Ovary (tissue), 3 donors: Measurements from ENCODE around the gene POLR3H.

Source experiments
- POLR2A ChIP-seq: fragments of 450-650 bp; IDR thresholded peaks from one replicate; pipeline ENCODE4 v1.6.1; 2017; ENCODE audit warnings: antibody characterized with exemption, mild to moderate bottlenecking, moderate library complexity
- TF ChIP-seq, protein P1 (sequence below), 3 donors: fragments of 450-650 bp in 2 of 3; fragments of 200-600 bp in 1 of 3; IDR thresholded peaks; one replicate each; pipeline versions ENCODE4 v1.5.1 to v1.8.0; 2016 to 2022; ENCODE audit warnings: antibody characterized with exemption in 3 of 3, mild to moderate bottlenecking in 1 of 3
- donor health status: DM: no; HTN: no; CAD: no.

DNA sequence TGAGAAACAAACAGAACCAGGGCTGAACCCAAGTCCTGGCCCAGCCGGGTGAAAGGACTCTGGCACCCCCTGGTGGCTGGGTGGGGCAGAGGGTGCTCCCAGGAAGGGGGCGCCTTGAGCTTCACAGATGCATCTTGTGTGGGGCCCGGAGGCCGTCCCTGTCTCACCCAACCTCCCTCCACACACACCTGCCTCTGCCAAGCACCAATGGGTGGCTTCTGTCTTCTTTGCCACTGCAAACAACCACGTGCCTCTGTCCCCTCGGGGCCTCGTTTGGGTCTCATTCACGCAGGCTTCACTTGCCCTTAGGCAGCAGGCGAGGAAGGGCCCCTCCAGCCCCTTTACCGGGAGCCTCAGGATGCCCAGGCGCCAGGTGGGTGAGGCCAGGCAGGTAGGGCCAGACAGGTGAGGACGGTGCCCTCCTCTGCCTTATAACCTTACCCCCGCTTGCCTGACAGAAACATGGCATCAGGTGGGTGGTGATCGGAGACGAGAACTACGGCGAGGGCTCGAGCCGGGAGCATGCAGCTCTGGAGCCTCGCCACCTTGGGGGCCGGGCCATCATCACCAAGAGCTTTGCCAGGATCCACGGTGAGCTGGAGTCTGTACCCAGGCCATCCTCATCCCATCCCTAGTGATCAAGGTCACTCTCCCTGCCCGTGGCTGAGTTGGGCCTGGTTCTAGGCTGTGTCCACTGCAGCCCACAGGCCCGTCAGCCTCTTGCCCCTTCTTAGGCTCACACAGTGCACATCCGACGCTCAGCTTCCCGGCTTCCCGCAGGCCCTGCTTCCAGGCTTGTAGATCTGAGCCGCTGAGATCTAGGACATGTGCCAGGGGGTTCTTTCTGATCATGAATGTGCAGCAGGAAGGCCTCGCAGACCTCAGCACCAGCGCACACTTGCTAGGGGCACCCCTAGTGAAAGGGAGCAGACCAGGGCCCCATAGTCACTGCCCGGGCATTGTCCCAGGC is 17.2 kb downstream of the POLR3H start:
- TF ChIP-seq, protein P1, sequence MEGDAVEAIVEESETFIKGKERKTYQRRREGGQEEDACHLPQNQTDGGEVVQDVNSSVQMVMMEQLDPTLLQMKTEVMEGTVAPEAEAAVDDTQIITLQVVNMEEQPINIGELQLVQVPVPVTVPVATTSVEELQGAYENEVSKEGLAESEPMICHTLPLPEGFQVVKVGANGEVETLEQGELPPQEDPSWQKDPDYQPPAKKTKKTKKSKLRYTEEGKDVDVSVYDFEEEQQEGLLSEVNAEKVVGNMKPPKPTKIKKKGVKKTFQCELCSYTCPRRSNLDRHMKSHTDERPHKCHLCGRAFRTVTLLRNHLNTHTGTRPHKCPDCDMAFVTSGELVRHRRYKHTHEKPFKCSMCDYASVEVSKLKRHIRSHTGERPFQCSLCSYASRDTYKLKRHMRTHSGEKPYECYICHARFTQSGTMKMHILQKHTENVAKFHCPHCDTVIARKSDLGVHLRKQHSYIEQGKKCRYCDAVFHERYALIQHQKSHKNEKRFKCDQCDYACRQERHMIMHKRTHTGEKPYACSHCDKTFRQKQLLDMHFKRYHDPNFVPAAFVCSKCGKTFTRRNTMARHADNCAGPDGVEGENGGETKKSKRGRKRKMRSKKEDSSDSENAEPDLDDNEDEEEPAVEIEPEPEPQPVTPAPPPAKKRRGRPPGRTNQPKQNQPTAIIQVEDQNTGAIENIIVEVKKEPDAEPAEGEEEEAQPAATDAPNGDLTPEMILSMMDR (IDR thresholded peaks at IDR 0.05), result peak; percentile 39 to 69 (median 58)
- TF ChIP-seq POLR2A, result no peak
